K562 (cell line): ENCODE measurements around the gene LSS. TPM values are rescaled to one million over a fixed set of nuclear protein-coding genes. Genes with fewer than 3 reads are reported as not detected.

ENCODE experiments used
- ATAC-seq: fragments of 200-7000 bp; cut with Tn5 transposase; 3 replicates; pipeline ENCODE4 v1.9.1; 2020; ENCODE audit warnings: moderate library complexity
- BruUV-seq: library from RNA; stranded (reverse); fragments of 400-500 nt; replicated peaks from 2 replicates; lab custom pipeline; 2021; lab: Mats Ljungman, UMichigan
- CTCF ChIA-PET: fragments of 300-600 bp; formaldehyde crosslinking; extraction: SDS; loops from one replicate; lab custom pipeline; 2021; ENCODE audit warnings: low intra/inter-chr PET ratio; lab: Yijun Ruan, JAX
- POLR2A ChIA-PET: fragments of 300-600, 350-650 bp; sonication (Branson Sonifier 250); formaldehyde crosslinking; extraction: SDS; loops from one replicate; lab custom pipeline; 2021; ENCODE audit warnings: antibody characterized with exemption, inconsistent platforms; lab: Yijun Ruan, JAX
- DNase-seq, 4 experiments: peaks; one replicate each; pipeline versions ENCODE4 v3.0.0 to v3.0.0-alpha.2; 2011 to 2018; ENCODE audit warnings: low spot score in 3 of 4, mixed read lengths in 3 of 4; ENCODE audit errors: extremely low read depth in 1 of 4
- FAIRE-seq: peaks from 2 replicates; lab custom pipeline; 2011; peaks lifted over from hg19 to GRCh38; lab: Jason Lieb, UNC
- H2AFZ ChIP-seq: 2 replicates; pipeline ENCODE4 v1.6.0; 2011; ENCODE audit warnings: low read depth, low read length, control low read depth, inconsistent platforms
- H3K27ac ChIP-seq: fragments of 200-600 bp; 3 replicates; pipeline ENCODE4 v1.8.0; 2011; ENCODE audit warnings: low read depth, mild to moderate bottlenecking, control low read depth, inconsistent platforms, low read length, moderate library complexity, mixed read lengths; ENCODE audit errors: extremely low read depth
- H3K27me3 ChIP-seq, 2 experiments: fragments of 300-600 bp in 1 of 2; 2 replicates in 1 of 2; 3 replicates in 1 of 2; pipeline versions ENCODE4 v1.6.0 to v1.8.0; 2011; ENCODE audit warnings: inconsistent platforms in 2 of 2, low read length in 2 of 2, mild to moderate bottlenecking in 1 of 2, mixed read lengths in 1 of 2, moderate library complexity in 1 of 2; ENCODE audit not compliant: control insufficient read depth in 2 of 2, insufficient read depth in 2 of 2
- H3K36me3 ChIP-seq: fragments of 300-600 bp; 3 replicates; pipeline ENCODE4 v1.8.0; 2011; ENCODE audit warnings: mild to moderate bottlenecking, low read length, inconsistent platforms; ENCODE audit not compliant: control insufficient read depth, insufficient read depth
- H3K4me1 ChIP-seq, 2 experiments: fragments of 200-600 bp in 1 of 2; replicated peaks in 1 of 2; 2 replicates in 1 of 2; 3 replicates in 1 of 2; pipeline versions ENCODE4 v1.5.1 to v1.8.0; 2011; ENCODE audit warnings: inconsistent platforms in 2 of 2, low read length in 2 of 2, mild to moderate bottlenecking in 1 of 2, mixed read lengths in 1 of 2, moderate library complexity in 1 of 2; ENCODE audit not compliant: control insufficient read depth in 2 of 2, insufficient read depth in 2 of 2
- H3K4me2 ChIP-seq: 2 replicates; pipeline ENCODE4 v1.6.1; 2011; ENCODE audit warnings: low read length, control low read depth, inconsistent platforms, mixed read lengths; ENCODE audit not compliant: insufficient read depth
- H3K4me3 ChIP-seq: fragments of 200-600 bp; sonication (generic), shearing (Covaris generic); 2 replicates; pipeline ENCODE4 v1.5.1; 2016; ENCODE audit warnings: control low read depth, inconsistent platforms
- H3K79me2 ChIP-seq: fragments of 200-600 bp; 3 replicates; pipeline ENCODE4 v1.8.0; 2011; ENCODE audit warnings: low read length, inconsistent platforms; ENCODE audit not compliant: control insufficient read depth, insufficient read depth
- H3K9ac ChIP-seq, 2 experiments: 2 replicates each; pipeline versions ENCODE4 v1.6.0 to v1.6.1; 2011; ENCODE audit warnings: low read depth in 2 of 2, low read length in 2 of 2, control low read depth in 1 of 2, inconsistent platforms in 1 of 2, mild to moderate bottlenecking in 1 of 2, mixed read lengths in 1 of 2; ENCODE audit not compliant: insufficient read depth in 1 of 2
- H3K9me1 ChIP-seq: one replicate; pipeline ENCODE4 v1.6.0; 2011; ENCODE audit warnings: inconsistent platforms, mild to moderate bottlenecking, low read length, moderate library complexity; ENCODE audit not compliant: control insufficient read depth, insufficient read depth
- H3K9me3 ChIP-seq: replicated peaks from 2 replicates; pipeline ENCODE4 v1.5.1; 2011; ENCODE audit warnings: low read depth, low read length, inconsistent platforms; ENCODE audit not compliant: control insufficient read depth, insufficient read depth
- H4K20me1 ChIP-seq: replicated peaks from 2 replicates; pipeline ENCODE4 v1.6.1; 2011; ENCODE audit warnings: low read length, inconsistent platforms, mixed read lengths; ENCODE audit not compliant: control insufficient read depth, insufficient read depth
- GABPA ChIP-seq: fragments of 200-800 bp; sonication (Bioruptor generic); conservative IDR thresholded peaks from 2 replicates; pipeline ENCODE4 v1.6.1; 2016; ENCODE audit warnings: low read depth, missing genetic modification characterization, missing compliant biosample characterization
- GATAD2A ChIP-seq: fragments of 450-650 bp; IDR thresholded peaks from 2 replicates; pipeline ENCODE4 v1.6.1; 2017
- KAT7 ChIP-seq: sonication (generic); formaldehyde crosslinking; IDR thresholded peaks from 2 replicates; pipeline ENCODE4 v1.8.0; 2022; ENCODE audit warnings: missing genetic modification reagents, mild to moderate bottlenecking, borderline replicate concordance
- NBN ChIP-seq: fragments of 450-650 bp; IDR thresholded peaks from 2 replicates; pipeline ENCODE4 v1.6.1; 2016; ENCODE audit warnings: low read depth, mild to moderate bottlenecking
- RBM15 ChIP-seq: fragments of 200-400 bp; formaldehyde crosslinking; IDR thresholded peaks from 2 replicates; pipeline ENCODE4 v1.6.1; 2018; ENCODE audit warnings: mild to moderate bottlenecking, low read length, moderate library complexity; ENCODE audit not compliant: insufficient read depth
- ZNF77 ChIP-seq: fragments of 250-450 bp; sonication (Bioruptor Pico); IDR thresholded peaks from 2 replicates; pipeline ENCODE4 v1.5.0; 2020
- WGBS: fragments of 100-300 bp; shearing (Covaris generic); methylation state at CpG from one replicate; pipeline ENCODE4 v1.1.6; 2016; ENCODE audit warnings: low coverage, mixed read lengths; ENCODE audit not compliant: insufficient coverage; ENCODE audit errors: missing lambda C conversion rate; 5-methylcytosine and 5-hydroxymethylcytosine counted together
- in situ Hi-C: fragments of 300-500 bp; cut with MboI; formaldehyde crosslinking; loops from 4 replicates; pipeline ENCODE4 v1.15.0; 2018; ENCODE audit warnings: inconsistent platforms, mixed read lengths
- intact Hi-C: fragments of 100-400 bp; cut with micrococcal nuclease; formaldehyde crosslinking; loops from 2 replicates; pipeline ENCODE4 v1.14.2; 2022
- polyA plus RNA-seq, 8 experiments: library from polyadenylated mRNA; depleted of rRNA in 4 of 8; stranded (reverse) in 5 of 8; unstranded in 3 of 8; fragments of >200 nt; fragmentation: Nextera tagmentation in 2 of 8; fragmentation: Illumina TruSeq in 1 of 8; extraction: Ambion mirVana in 2 of 8; extraction: Trizol in 1 of 8; gene quantifications; 2 replicates each; pipeline versions ENCODE4 v1.2.1 to v1.2.3, GENCODE V29; 2011 to 2014; ENCODE audit warnings: inconsistent platforms in 1 of 8, missing spikeins in 1 of 8
- total RNA-seq, 7 experiments: library from RNA; depleted of rRNA in 6 of 7; stranded (reverse); fragments of >200 nt in 6 of 7; fragmentation: Illumina TruSeq in 2 of 7; extraction: Trizol in 2 of 7; gene quantifications; 2 replicates each; pipeline versions ENCODE4 v1.2.1 to v1.2.3, GENCODE V29; 2011 to 2021; ENCODE audit warnings: low replicate concordance in 1 of 7
- TF ChIP-seq, protein P1 (sequence below): fragments of 250-450 bp; sonication (Bioruptor Pico); IDR thresholded peaks from 2 replicates; pipeline ENCODE4 v1.5.0; 2020; ENCODE audit warnings: mild to moderate bottlenecking

LSS gene
- total and polyA plus RNA-seq, 9 of the 15 experiments (the other 6 are each of a cell fraction or from before 2014, with no cell fraction given), result 2.2 to 89.5 (median 37.4) TPM

DNA sequence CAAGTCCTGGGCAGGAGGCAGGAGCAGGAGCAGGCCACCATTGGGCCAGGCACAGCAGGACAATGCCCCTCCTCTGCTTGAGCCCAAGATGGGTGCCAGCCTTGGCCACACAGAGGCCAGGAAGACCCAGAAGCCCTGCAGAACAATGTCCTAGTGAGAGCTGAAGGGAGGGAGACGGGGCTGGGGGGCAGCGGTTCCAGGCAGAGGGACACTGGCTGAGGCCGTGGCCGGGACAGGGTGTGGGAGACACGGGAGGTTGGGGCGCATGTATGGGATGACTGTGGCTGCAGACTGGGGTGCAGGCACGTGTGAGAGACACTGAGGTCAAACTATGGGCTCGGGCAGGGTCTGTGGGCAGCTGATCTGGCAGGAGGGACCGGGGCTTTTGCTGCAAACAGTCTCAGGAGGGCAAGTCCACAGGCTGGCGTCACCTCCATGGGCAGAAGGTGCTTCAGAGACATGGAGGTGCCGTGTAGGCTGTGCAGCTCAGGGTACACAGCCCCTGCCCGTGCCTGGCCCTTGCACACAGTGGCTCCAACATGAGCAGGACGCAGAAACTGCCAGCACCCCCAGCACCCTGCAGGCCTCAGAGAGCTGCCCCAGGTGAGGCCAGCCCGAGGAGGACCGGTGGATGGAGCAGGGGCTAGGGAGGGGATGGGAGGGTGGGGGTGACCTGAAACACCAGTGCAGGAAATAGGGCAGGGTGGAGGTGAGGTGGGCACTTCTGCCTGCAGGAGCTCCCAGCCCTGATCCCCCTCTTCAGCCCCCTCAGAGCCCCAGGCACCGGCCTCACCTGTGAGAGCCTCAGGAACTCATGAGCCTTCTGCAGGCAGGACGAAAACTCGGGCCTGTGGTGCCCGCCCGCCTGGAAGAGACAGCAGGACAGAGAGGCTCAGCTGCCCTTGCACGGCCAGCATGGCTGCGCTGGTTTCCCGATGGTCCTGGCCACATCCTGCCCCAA is 19.5 kb downstream of the LSS start:
- in situ Hi-C loops, result no loop called here
- FAIRE-seq, result no peak
- Histone ChIP-seq H3K9me1 (no peaks in the 10 kb centered on the region), H3K9me3 (no peaks in the 10 kb centered on the region), H3K4me2 (no peak overlapping the region), H3K4me3 (no peak overlapping the region), H3K4me1 (peaks cover 0 to 30% of the 10 kb centered on the region in 2 experiments; a peak in 1 of 5 replicates), H3K79me2 (no peaks in the 10 kb centered on the region), H4K20me1 (no peaks in the 10 kb centered on the region), H2AFZ (no peak overlapping the region), H3K9ac (peak overlapping the region in 1 of 2 experiments; percentile 66; a peak in 1 of 4 replicates), H3K36me3 (peaks cover 95% of the 10 kb centered on the region; the same call in 2 of the 3 replicates), H3K27ac (no peak overlapping the region), H3K27me3 (no peaks in the 10 kb centered on the region)
- CTCF ChIA-PET, result interaction anchor here (0.6 kb wide), 1 partner anchor 62 kb away, joined by 3 read pairs; no protein-coding TSS in a partner anchor
- no peak for DNase-seq
- no peak for ATAC-seq
- WGBS, result 84% methylated on average over 21 of the region's 23 CpGs
- intact Hi-C loops, result no loop called here
- TF ChIP-seq, protein P1, sequence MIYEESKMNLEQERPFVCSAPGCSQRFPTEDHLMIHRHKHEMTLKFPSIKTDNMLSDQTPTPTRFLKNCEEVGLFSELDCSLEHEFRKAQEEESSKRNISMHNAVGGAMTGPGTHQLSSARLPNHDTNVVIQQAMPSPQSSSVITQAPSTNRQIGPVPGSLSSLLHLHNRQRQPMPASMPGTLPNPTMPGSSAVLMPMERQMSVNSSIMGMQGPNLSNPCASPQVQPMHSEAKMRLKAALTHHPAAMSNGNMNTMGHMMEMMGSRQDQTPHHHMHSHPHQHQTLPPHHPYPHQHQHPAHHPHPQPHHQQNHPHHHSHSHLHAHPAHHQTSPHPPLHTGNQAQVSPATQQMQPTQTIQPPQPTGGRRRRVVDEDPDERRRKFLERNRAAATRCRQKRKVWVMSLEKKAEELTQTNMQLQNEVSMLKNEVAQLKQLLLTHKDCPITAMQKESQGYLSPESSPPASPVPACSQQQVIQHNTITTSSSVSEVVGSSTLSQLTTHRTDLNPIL (CRISPR knock-in tag), result no peak
- TF ChIP-seq ZNF77 (CRISPR knock-in tag) (no peak), KAT7 (CRISPR knock-in tag) (no peak), GABPA (tag) (no peak), GATAD2A (no peak), NBN (no peak), RBM15 (no peak)
- POLR2A ChIA-PET, result interaction anchor here (0.6 to 1.3 kb wide), 2 partner anchors 12 to 45 kb away, joined by 3 to 4 read pairs; no protein-coding TSS in a partner anchor
- BruUV-seq, result no TSS peak
